Liver (tissue), 9 donors: ENCODE results near the gene C12orf60. TPM values are rescaled to one million over a fixed set of nuclear protein-coding genes. Genes with fewer than 3 reads are reported as not detected.

Experiments used
- DNase-seq: peaks from one replicate; pipeline ENCODE4 v3.0.0-alpha.2; 2017; ENCODE audit warnings: low spot score
- H3K27ac ChIP-seq, 2 donors: one replicate each; pipeline ENCODE4 v1.7.0; 2013; ENCODE audit warnings: inconsistent platforms in 2 of 2, low read length in 2 of 2, control low read depth in 1 of 2, low read depth in 1 of 2, mild to moderate bottlenecking in 1 of 2
- H3K27me3 ChIP-seq, 4 donors: one replicate each; pipeline versions ENCODE4 v1.6.1 to v1.7.0; 2013; ENCODE audit warnings: low read length in 3 of 4, inconsistent platforms in 1 of 4, mild to moderate bottlenecking in 1 of 4, moderate library complexity in 1 of 4; ENCODE audit not compliant: control insufficient read depth in 4 of 4, insufficient read depth in 4 of 4
- H3K36me3 ChIP-seq, 4 donors: one replicate each; pipeline versions ENCODE4 v1.6.1 to v1.7.0; 2013; ENCODE audit warnings: low read length in 3 of 4, mild to moderate bottlenecking in 3 of 4, low read depth in 1 of 4, moderate library complexity in 1 of 4; ENCODE audit not compliant: control insufficient read depth in 4 of 4, insufficient read depth in 3 of 4
- H3K4me1 ChIP-seq, 4 donors: one replicate each; pipeline versions ENCODE4 v1.6.1 to v1.7.0; 2013; ENCODE audit warnings: low read length in 3 of 4, mild to moderate bottlenecking in 3 of 4, moderate library complexity in 1 of 4; ENCODE audit not compliant: control insufficient read depth in 4 of 4, insufficient read depth in 4 of 4
- H3K4me3 ChIP-seq, 3 donors: one replicate each; pipeline versions ENCODE4 v1.6.1 to v1.7.0; 2013; ENCODE audit warnings: low read length in 3 of 3, control low read depth in 1 of 3, low read depth in 1 of 3, mild to moderate bottlenecking in 1 of 3
- H3K9ac ChIP-seq, 2 donors: one replicate each; pipeline ENCODE4 v1.7.0; 2013; ENCODE audit warnings: low read length in 2 of 2, mild to moderate bottlenecking in 2 of 2, moderate library complexity in 2 of 2, control low read depth in 1 of 2, low read depth in 1 of 2
- H3K9me3 ChIP-seq, 4 donors: one replicate each; pipeline versions ENCODE4 v1.6.1 to v1.7.0; 2013; ENCODE audit warnings: low read length in 3 of 4; ENCODE audit not compliant: control insufficient read depth in 4 of 4
- EGR1 ChIP-seq, 2 donors: IDR thresholded peaks; 2 replicates each; pipeline ENCODE4 v1.6.1; 2016 to 2018; ENCODE audit warnings: antibody characterized with exemption in 2 of 2, low read depth in 2 of 2
- FOXA1 ChIP-seq: IDR thresholded peaks from 2 replicates; pipeline ENCODE4 v1.6.1; 2016; ENCODE audit warnings: antibody characterized with exemption
- FOXA2 ChIP-seq: IDR thresholded peaks from 2 replicates; pipeline ENCODE4 v1.6.1; 2016; ENCODE audit warnings: antibody characterized with exemption
- GABPA ChIP-seq, 2 donors: IDR thresholded peaks in 1 of 2; conservative IDR thresholded peaks in 1 of 2; 2 replicates each; pipeline ENCODE4 v1.6.1; 2016; ENCODE audit warnings: antibody characterized with exemption in 2 of 2, mild to moderate bottlenecking in 1 of 2, moderate library complexity in 1 of 2
- HNF4A ChIP-seq, 2 donors: conservative IDR thresholded peaks; 2 replicates each; pipeline ENCODE4 v1.6.1; 2016; ENCODE audit warnings: antibody characterized with exemption in 2 of 2, mild to moderate bottlenecking in 2 of 2
- HNF4G ChIP-seq: IDR thresholded peaks from 2 replicates; pipeline ENCODE4 v1.6.1; 2016; ENCODE audit warnings: antibody characterized with exemption
- JUND ChIP-seq, 2 donors: IDR thresholded peaks; 2 replicates each; pipeline ENCODE4 v1.6.1; 2016; ENCODE audit warnings: antibody characterized with exemption in 2 of 2
- NR2F2 ChIP-seq: IDR thresholded peaks from 2 replicates; pipeline ENCODE4 v1.6.1; 2016; ENCODE audit warnings: antibody characterized with exemption
- RAD21 ChIP-seq, 2 donors: IDR thresholded peaks; 2 replicates each; pipeline ENCODE4 v1.6.1; 2016; ENCODE audit warnings: antibody characterized with exemption in 2 of 2, mild to moderate bottlenecking in 2 of 2
- SP1 ChIP-seq: IDR thresholded peaks from 2 replicates; pipeline ENCODE4 v1.6.1; 2018; ENCODE audit warnings: antibody characterized with exemption, mild to moderate bottlenecking
- TAF1 ChIP-seq: conservative IDR thresholded peaks from 2 replicates; pipeline ENCODE4 v1.6.1; 2016; ENCODE audit warnings: antibody characterized with exemption, mild to moderate bottlenecking
- YY1 ChIP-seq: IDR thresholded peaks from 2 replicates; pipeline ENCODE4 v1.6.1; 2016; ENCODE audit warnings: antibody characterized with exemption, mild to moderate bottlenecking
- ZBTB33 ChIP-seq: IDR thresholded peaks from 2 replicates; pipeline ENCODE4 v1.6.1; 2016; ENCODE audit warnings: antibody characterized with exemption
- WGBS: extraction: QIAGEN DNeasy Blood & Tissue Kit; methylation state at CpG from one replicate; pipeline ENCODE4 v1.1.7; 2013; 5-methylcytosine and 5-hydroxymethylcytosine counted together
- polyA plus RNA-seq, 2 donors: library from polyadenylated mRNA; stranded (reverse) in 1 of 2; unstranded in 1 of 2; fragments of 200-250 nt in 1 of 2; fragments of >200 nt in 1 of 2; fragmentation: Nextera tagmentation in 1 of 2; extraction: Ambion mirVana in 1 of 2; gene quantifications; one replicate each; pipeline versions ENCODE4 v1.2.1 to v1.2.3, GENCODE V29; 2013 to 2015
- total RNA-seq, 2 donors: library from RNA; depleted of rRNA; stranded (reverse); fragments of >200 nt; gene quantifications; one replicate each; pipeline ENCODE4 v1.2.3, GENCODE V29; 2014
- TF ChIP-seq, protein P1 (sequence below): IDR thresholded peaks from 2 replicates; pipeline ENCODE4 v1.6.1; 2016; ENCODE audit warnings: antibody characterized with exemption, mild to moderate bottlenecking
- donor health status: healthy.
- donor health status: healthy.
- donor health status: healthy.
- donor health status: healthy.
- donor health status: healthy.

C12orf60 gene
- total and polyA plus RNA-seq, 4 donors, result 0.50 to 1.9 (median 1.0) TPM

- TF ChIP-seq SP1 (no peak), ZBTB33 (no peak), RAD21 (IDR thresholded peaks at IDR 0.05) (no peak), HNF4A (conservative IDR thresholded peaks at IDR 0.05) (no peak)
- Histone ChIP-seq H3K4me1 (no peaks in the 10 kb centered on the region), H3K27me3 (no peaks in the 10 kb centered on the region), H3K27ac (no peak overlapping the region), H3K9me3 (no peaks in the 10 kb centered on the region), H3K36me3 (no peaks in the 10 kb centered on the region), H3K4me3 (no peak overlapping the region), H3K9ac (no peak overlapping the region)
- WGBS, result 49% methylated on average over 1 of the region's 1 CpG
- DNase-seq, result no peak
Measured at GRCh38 chr12:14850929-14851663, 47.6 kb downstream of the C12orf60 start.

DNA sequence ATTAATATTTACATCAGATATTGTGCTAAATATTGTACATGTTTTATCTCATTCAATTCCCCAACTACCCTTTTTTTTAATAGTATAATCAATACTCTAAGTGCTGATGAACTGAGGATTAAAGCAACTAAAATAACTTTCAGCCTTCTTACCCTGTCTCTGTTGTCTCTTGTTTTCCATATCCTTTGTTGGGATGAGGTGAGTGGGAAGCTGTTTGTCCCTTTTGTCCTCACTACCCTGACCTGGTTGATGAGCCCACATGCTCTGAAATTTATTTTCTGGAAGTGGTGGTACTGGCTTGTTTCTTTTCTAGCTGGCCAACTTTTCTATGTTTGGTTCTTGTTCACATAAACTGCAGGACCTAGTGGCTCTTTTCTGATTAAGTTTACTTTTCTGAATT lies 49.4 kb downstream of the C12orf60 start:
- no peak overlapping the region for H3K4me3 ChIP-seq
- H3K4me1 ChIP-seq, result no peaks in the 10 kb centered on the region
- no peaks in the 10 kb centered on the region for H3K27me3 ChIP-seq
- no peak for DNase-seq
- no peaks in the 10 kb centered on the region for H3K36me3 ChIP-seq
- H3K9me3 ChIP-seq, result no peaks in the 10 kb centered on the region
- no peak overlapping the region for H3K9ac ChIP-seq
- H3K27ac ChIP-seq, result no peak overlapping the region
- TF ChIP-seq EGR1 (IDR thresholded peaks at IDR 0.05; ENCODE audit: low read depth in 2 of 2) (no peak), HNF4G (no peak), TAF1 (no peak), NR2F2 (no peak)

- Histone ChIP-seq H3K4me1 (no peaks in the 10 kb centered on the region), H3K4me3 (no peak overlapping the region), H3K27me3 (no peaks in the 10 kb centered on the region), H3K9me3 (no peaks in the 10 kb centered on the region), H3K36me3 (no peaks in the 10 kb centered on the region), H3K9ac (no peak overlapping the region), H3K27ac (no peak overlapping the region)
- 75% methylated on average over 3 of the region's 3 CpGs for WGBS
- TF ChIP-seq RAD21 (IDR thresholded peaks at IDR 0.05), result no peak
- no peak for TF ChIP-seq YY1
- TF ChIP-seq FOXA2, result no peak
- TF ChIP-seq HNF4G, result no peak
- TF ChIP-seq SP1, result no peak
- no peak for TF ChIP-seq FOXA1
- TF ChIP-seq TAF1, result no peak
- no peak for TF ChIP-seq GABPA (IDR thresholded peaks at IDR 0.05 in 1 of 2, conservative IDR thresholded peaks at IDR 0.05 in 1 of 2)
- no peak for TF ChIP-seq NR2F2
- TF ChIP-seq, protein P1, sequence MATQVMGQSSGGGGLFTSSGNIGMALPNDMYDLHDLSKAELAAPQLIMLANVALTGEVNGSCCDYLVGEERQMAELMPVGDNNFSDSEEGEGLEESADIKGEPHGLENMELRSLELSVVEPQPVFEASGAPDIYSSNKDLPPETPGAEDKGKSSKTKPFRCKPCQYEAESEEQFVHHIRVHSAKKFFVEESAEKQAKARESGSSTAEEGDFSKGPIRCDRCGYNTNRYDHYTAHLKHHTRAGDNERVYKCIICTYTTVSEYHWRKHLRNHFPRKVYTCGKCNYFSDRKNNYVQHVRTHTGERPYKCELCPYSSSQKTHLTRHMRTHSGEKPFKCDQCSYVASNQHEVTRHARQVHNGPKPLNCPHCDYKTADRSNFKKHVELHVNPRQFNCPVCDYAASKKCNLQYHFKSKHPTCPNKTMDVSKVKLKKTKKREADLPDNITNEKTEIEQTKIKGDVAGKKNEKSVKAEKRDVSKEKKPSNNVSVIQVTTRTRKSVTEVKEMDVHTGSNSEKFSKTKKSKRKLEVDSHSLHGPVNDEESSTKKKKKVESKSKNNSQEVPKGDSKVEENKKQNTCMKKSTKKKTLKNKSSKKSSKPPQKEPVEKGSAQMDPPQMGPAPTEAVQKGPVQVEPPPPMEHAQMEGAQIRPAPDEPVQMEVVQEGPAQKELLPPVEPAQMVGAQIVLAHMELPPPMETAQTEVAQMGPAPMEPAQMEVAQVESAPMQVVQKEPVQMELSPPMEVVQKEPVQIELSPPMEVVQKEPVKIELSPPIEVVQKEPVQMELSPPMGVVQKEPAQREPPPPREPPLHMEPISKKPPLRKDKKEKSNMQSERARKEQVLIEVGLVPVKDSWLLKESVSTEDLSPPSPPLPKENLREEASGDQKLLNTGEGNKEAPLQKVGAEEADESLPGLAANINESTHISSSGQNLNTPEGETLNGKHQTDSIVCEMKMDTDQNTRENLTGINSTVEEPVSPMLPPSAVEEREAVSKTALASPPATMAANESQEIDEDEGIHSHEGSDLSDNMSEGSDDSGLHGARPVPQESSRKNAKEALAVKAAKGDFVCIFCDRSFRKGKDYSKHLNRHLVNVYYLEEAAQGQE, result no peak
- no peak for TF ChIP-seq ZBTB33
- TF ChIP-seq JUND (IDR thresholded peaks at IDR 0.05), result no peak
- DNase-seq, result no peak
Measured at GRCh38 chr12:14853961-14854360, 50.5 kb downstream of the C12orf60 start.
